Heart right ventricle (tissue), 16 donors: Measurements from ENCODE around the gene PHKA2. TPM values are rescaled to one million over a fixed set of nuclear protein-coding genes. Genes with fewer than 3 reads are reported as not detected.

Experiments used
- ATAC-seq, 8 donors: fragments of 200-7000 bp; cut with Tn5 transposase; one replicate each; pipeline ENCODE4 v1.9.1; 2020; ENCODE audit warnings: mild to moderate bottlenecking in 8 of 8, moderate library complexity in 8 of 8, moderate number of reproducible peaks in 1 of 8
- DNase-seq, 2 donors: peaks; one replicate each; pipeline ENCODE4 v3.0.0-alpha.2; 2020
- H3K27ac ChIP-seq, 10 donors: fragments of 200-600 bp; sonication (generic) in 2 of 10; one replicate each; pipeline versions ENCODE4 v1.5.0 to v1.8.0; 2020 to 2022; ENCODE audit warnings: mild to moderate bottlenecking in 3 of 10
- H3K27me3 ChIP-seq, 7 donors: fragments of 200-600 bp; one replicate each; pipeline ENCODE4 v1.8.0; 2021 to 2022; ENCODE audit warnings: mild to moderate bottlenecking in 2 of 7
- H3K36me3 ChIP-seq, 9 donors: fragments of 200-600 bp; sonication (generic) in 1 of 9; one replicate each; pipeline versions ENCODE4 v1.5.0 to v1.8.0; 2020 to 2022; ENCODE audit warnings: mild to moderate bottlenecking in 2 of 9
- H3K4me1 ChIP-seq, 9 donors: fragments of 200-600 bp; sonication (generic) in 1 of 9; one replicate each; pipeline versions ENCODE4 v1.5.0 to v1.8.0; 2020 to 2022; ENCODE audit warnings: mild to moderate bottlenecking in 4 of 9
- H3K4me3 ChIP-seq, 10 donors: fragments of 200-600 bp; sonication (generic) in 2 of 10; one replicate each; pipeline versions ENCODE4 v1.5.0 to v1.8.0; 2020 to 2022; ENCODE audit warnings: mild to moderate bottlenecking in 7 of 10, moderate library complexity in 2 of 10
- H3K9me3 ChIP-seq, 11 donors: fragments of 200-600 bp in 10 of 11; sonication (generic) in 2 of 11; one replicate each; pipeline versions ENCODE4 v1.5.0 to v1.8.0; 2013 to 2022; ENCODE audit warnings: mild to moderate bottlenecking in 2 of 11, control low read depth in 1 of 11, moderate library complexity in 1 of 11
- CTCF ChIP-seq, 9 donors: fragments of 200-600 bp; sonication (generic) in 2 of 9; IDR thresholded peaks; one replicate each; pipeline versions ENCODE4 v1.5.0 to v1.8.0; 2021 to 2022; ENCODE audit warnings: antibody characterized with exemption in 9 of 9, mild to moderate bottlenecking in 5 of 9, moderate library complexity in 1 of 9
- WGBS, 2 donors: extraction: QIAGEN DNeasy Blood & Tissue Kit; methylation state at CpG; one replicate each; pipeline ENCODE4 v1.1.7; 2013; ENCODE audit warnings: inconsistent platforms in 1 of 2; 5-methylcytosine and 5-hydroxymethylcytosine counted together
- intact Hi-C, 10 donors: fragments of 100-400 bp; cut with DNase I; formaldehyde crosslinking; loops; one replicate each; pipeline versions ENCODE4 v1.11.1 to v1.14.2; 2022
- polyA plus RNA-seq, 2 donors: library from polyadenylated mRNA; stranded (reverse); fragments of 200-250 nt; gene quantifications; one replicate each; pipeline ENCODE4 v1.2.3, GENCODE V29; 2013
- total RNA-seq, 10 donors: library from RNA; stranded (reverse); fragmentation: NEBNext Ultra II Directional in 3 of 10; extraction: Animal tissue kit (Norgen Biotek cat#: 25700) in 3 of 10; gene quantifications; one replicate each; pipeline versions ENCODE4 v1.2.1 to v1.2.4, GENCODE V29; 2021 to 2023
- donor health status: Arrhythmogenic right ventricular cardiomyopathy.
- donor health status: ischemic (EF 13 %, LVEDD 7.1; RV severe dilation, severe dysfunction).
- donor health status: healthy with polysubstance abuse.
- donor health status: DM: no; HTN: yes; CAD: no.
- donor health status: DM: no; HTN: no; CAD: no.
- donor health status: ischemic (EF 25% LVEDD 6.9; RV normal size, moderate dysfunction).
- donor health status: ischemic (EF 25% LVEDD 5.7; RV mildly dilated, moderate dysfunction).
- donor health status: healthy.
- donor health status: DM: yes; HTN: yes; CAD: no.
- donor health status: Ischemic cardiomyopathy.
- donor health status: ischemic (EF 35%, LVEDD 5.7; RV mildly dilated, moderate dysfunction).
- donor health status: nonischemic (EF 11% LVEDD 7.7; RV severe dilation, severe dysfunction).
- donor health status: DM: yes; HTN: yes; CAD: no.
- donor health status: PGD.
- donor health status: ischemic (EF 29% LVEDD 5.4; RV normal size, mild dysfunction).
- donor health status: nonischemic (EF 23%, LVEDD 6.1; RV moderate dilation, normal function).

Gene PHKA2
- total and polyA plus RNA-seq, 12 donors = 15.6 to 61.1 (median 25.3) TPM

- H3K27ac ChIP-seq = peak overlapping the region in 2 of 10 donors; percentile 76 to 84
- intact Hi-C loops = loop anchor here in 6 of 10 donors (5.0 to 10.0 kb wide), 6 partner anchors 475 to 505 kb away; no protein-coding TSS in a partner anchor
- DNase-seq = no peak
Measured at GRCh38 chrX:18896680-18897544, 87.0 kb downstream of the PHKA2 start.

GRCh38 chrX:18895189-18895951, 88.5 kb downstream of the PHKA2 start:
- Histone ChIP-seq H3K36me3 (peaks cover 0 to 23% (median 0%) of the 10 kb centered on the region in 9 donors), H3K9me3 (no peaks in the 10 kb centered on the region), H3K4me3 (peak overlapping the region in 1 of 10 donors; percentile 8), H3K27me3 (no peaks in the 10 kb centered on the region), H3K4me1 (peaks cover 0 to 21% (median 7%) of the 10 kb centered on the region in 9 donors), H3K27ac (peak overlapping the region in 9 of 10 donors; percentile 7 to 84 (median 71))
- ATAC-seq = peak; percentile 53 to 89 (median 78)
- TF ChIP-seq CTCF (IDR thresholded peaks at IDR 0.05) = peak in 8 of 9 donors; percentile 29 to 59 (median 48)
- intact Hi-C loops = loop anchor here in 6 of 10 donors (5.0 to 10.0 kb wide), 6 partner anchors 473 to 503 kb away; no protein-coding TSS in a partner anchor
- peak; percentile 29 to 47 for DNase-seq
- 44 to 54% methylated on average over 18 of the region's 18 CpGs for WGBS, 2 donors

More at GRCh38 chrX:18896680-18897544, 87.0 kb downstream of the PHKA2 start:
- no peak for TF ChIP-seq CTCF (IDR thresholded peaks at IDR 0.05)
- Histone ChIP-seq H3K27me3 (no peaks in the 10 kb centered on the region), H3K4me3 (no peak overlapping the region), H3K4me1 (peaks cover 0 to 21% (median 7%) of the 10 kb centered on the region in 9 donors), H3K36me3 (peaks cover 0 to 25% (median 0%) of the 10 kb centered on the region in 9 donors), H3K9me3 (no peaks in the 10 kb centered on the region)
- 94% methylated on average over 26 to 27 of the region's 27 CpGs for WGBS, 2 donors
- ATAC-seq = no peak

- no peak for TF ChIP-seq CTCF (IDR thresholded peaks at IDR 0.05)
- no peak overlapping the region for H3K4me3 ChIP-seq
- DNase-seq = no peak
- peaks cover 0 to 23% (median 0%) of the 10 kb centered on the region in 9 donors for H3K36me3 ChIP-seq
- ATAC-seq = no peak
- H3K27me3 ChIP-seq = no peaks in the 10 kb centered on the region
- H3K4me1 ChIP-seq = peaks cover 0 to 21% (median 7%) of the 10 kb centered on the region in 9 donors
- 89 to 91% methylated on average over 18 of the region's 18 CpGs for WGBS, 2 donors
- intact Hi-C loops = loop anchor here in 2 of 10 donors (5.0 to 10.0 kb wide), 2 partner anchors 479 to 482 kb away; no protein-coding TSS in a partner anchor
- H3K9me3 ChIP-seq = no peaks in the 10 kb centered on the region
- H3K27ac ChIP-seq = peak overlapping the region in 4 of 10 donors; percentile 71 to 84 (median 77)
Measured at GRCh38 chrX:18894156-18894555, 89.8 kb downstream of the PHKA2 start.

GRCh38 chrX:18893536-18893935, 90.4 kb downstream of the PHKA2 start:
- no peak overlapping the region for H3K4me3 ChIP-seq
- peaks cover 0 to 18% (median 0%) of the 10 kb centered on the region in 9 donors for H3K36me3 ChIP-seq
- ATAC-seq (no peak), DNase-seq (no peak)
- intact Hi-C loops = loop anchor here in 2 of 10 donors (5.0 to 10.0 kb wide), 2 partner anchors 479 to 481 kb away; no protein-coding TSS in a partner anchor
- no peaks in the 10 kb centered on the region for H3K27me3 ChIP-seq
- peaks cover 0 to 21% (median 7%) of the 10 kb centered on the region in 9 donors for H3K4me1 ChIP-seq
- WGBS, 2 donors = 94 to 97% methylated on average over 11 of the region's 11 CpGs
- H3K9me3 ChIP-seq = no peaks in the 10 kb centered on the region
- TF ChIP-seq CTCF (IDR thresholded peaks at IDR 0.05) = no peak
- H3K27ac ChIP-seq = no peak overlapping the region
